AML-193 (cell line): ENCODE results near the gene BPIFB3.
A peak's percentile ranks its signal among the peaks of the same experiment; 100 is the strongest.
"Not testable (repeated sequence)": the region's sequence is repeated elsewhere in the genome, so short reads cannot be mapped to it uniquely, and the experiment has no call there.

Experiments
- DNase-seq, 2 experiments: peaks; one replicate each; lab custom pipeline; 2025; lab: John Stamatoyannopoulos, UW

Gene BPIFB3

DNA sequence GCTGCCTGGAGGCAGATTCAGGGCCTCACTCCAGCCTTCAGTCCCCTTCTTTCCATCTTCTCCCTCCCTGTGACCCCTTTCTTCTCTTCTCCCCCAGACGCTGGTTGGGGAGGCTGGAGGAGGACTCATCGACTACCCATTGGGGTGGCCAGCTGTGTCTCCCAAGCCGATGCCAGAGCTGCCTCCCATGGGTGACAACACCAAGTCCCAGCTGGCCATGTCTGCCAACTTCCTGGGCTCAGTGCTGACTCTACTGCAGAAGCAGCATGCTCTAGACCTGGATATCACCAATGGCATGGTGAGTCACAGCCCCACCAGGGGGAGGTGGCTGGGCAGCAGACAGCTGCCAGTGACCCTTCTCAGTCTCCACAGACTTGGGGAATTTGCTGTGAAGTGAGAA is 38.7 kb downstream of the BPIFB3 start:
- no peak for DNase-seq

DNA sequence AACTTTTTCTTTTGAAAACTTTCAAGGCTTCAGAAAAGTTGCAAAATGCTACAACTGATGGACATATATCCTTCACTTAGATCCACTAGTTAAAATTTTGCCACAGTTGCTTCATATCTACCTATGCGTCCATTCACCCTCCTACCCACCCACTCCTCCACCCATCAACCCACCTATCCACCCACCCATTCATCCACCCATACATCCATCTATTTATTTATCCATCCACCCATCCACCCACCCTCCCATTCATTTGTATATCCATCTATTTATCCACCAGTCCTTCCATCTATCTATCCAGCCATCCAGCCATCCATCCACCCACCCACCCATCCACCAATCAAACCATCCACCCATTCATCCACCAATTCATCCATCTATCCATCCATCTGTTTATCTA is 39.4 kb downstream of the BPIFB3 start:
- DNase-seq, result no peak

DNA sequence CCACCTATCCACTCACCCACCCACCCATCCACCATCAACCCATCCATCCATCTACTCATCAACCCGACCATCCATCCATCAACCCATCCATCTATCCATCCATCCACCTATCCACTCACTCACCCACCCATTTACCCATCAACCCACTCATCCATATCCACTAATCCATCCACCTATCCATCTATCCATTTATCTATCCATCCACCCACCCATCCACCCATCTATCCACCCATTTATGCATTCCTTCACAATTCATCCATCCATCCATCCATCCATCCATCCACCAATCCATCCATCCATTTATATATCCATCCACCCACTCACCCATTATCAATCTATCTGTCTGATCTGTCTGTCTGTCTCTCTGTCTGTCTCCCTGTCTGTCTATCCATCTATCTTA is 39.9 kb downstream of the BPIFB3 start:
- no peak for DNase-seq

DNA sequence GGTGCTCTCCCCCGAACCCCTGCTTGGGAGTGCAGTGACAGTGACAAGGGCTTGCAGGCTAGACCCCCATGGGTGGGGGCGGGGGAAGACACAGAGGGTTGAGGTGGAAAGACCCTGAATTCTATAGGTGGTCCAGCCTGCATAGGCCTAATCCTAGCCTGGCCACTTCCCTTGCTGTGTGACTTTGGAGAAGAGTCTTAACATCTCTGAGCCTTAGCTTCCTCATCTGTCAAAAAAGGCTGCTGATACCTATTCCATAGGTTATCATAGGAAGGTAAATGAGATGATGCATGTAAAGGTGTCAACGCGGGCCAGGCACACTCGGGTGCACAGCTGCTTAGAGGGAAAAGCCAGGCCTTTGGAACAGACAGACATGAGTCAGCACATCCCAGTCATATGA is 41.5 kb downstream of the BPIFB3 start:
- DNase-seq, result no peak

DNA sequence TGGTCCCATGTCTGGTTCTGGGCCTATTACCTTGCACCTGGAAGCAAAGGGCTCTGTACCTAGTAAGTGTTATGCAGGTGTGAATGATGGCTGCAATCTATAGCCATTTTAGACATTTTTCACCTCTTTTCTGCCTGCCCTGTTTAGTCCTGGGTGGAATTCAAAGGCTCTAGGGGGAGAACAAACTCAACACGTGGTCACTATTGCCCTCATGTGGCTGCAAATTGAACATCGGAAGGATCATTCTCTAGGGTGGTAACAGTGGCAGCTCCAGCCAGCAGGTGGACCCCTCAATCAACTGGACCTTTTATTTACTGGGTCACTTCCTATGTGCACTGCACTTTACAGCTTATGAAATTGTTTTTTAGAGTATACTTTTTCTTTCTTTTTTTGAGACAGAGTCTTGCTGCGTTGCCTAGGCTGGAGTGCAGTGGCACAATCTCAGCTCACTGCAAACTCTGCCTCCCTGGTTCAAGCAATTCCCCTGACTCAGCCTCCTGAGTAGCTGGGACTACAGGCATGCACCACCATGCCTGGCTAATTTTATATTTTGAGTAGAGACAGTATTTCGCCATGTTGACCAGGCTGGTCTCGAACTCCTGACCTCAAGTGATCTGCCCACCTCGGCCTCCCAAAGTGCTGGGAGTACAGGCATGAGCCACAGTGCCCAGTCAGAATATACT is 42.3 kb downstream of the BPIFB3 start:
- DNase-seq, result peak; percentile 57 to 68

DNA sequence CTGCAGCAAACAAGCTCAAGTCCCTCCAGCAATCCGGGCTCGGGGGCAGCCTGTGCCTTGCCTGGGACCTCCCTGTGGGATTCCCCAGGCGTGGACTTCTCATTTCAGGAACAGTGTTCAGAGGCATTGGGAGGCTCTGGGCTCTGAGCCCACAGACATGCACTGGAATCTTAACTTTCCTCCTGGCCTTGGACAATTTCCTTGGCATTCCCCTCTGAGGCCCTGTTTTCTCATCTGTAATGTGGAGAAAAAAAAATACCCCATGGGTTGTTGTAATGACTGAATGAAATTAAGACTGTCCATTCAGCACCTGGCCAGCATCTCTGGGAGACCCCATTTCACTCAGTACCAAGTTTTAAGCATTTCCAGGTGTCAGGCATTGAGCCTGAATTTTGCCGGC is 43.3 kb downstream of the BPIFB3 start:
- DNase-seq, result no peak

DNA sequence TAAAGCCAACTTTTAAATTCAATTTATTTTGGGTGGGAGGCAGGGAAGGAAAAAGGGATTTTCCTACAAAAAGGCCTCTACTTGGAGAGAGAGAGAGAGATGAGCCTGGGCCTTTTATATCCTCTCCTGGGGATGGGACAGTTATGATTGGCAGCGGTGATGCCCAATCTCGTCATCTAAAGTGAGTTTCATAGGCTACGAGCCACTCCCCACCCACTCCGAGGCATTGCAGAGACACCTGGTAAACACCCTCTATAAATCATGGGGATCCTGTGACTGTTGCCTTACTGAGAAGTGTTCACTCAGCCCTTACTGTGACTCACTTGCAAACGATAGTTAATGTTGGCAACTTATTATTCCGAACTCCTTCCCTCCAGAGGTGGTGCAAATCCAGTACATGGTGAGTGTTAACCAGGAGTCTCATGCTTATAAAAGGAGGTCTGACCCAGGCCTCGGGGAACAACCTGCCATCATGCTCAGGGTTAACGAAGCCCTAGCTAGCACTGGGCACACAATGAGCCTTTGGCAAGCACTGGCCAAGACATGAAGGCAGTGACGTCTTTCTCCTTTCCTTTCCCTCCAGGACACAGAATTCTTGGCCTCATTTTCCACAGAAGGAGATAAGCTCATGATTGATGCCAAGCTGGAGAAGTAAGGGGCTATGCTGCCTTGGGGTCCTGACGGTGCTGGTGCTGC is 46.3 kb downstream of the BPIFB3 start:
- no peak for DNase-seq

DNA sequence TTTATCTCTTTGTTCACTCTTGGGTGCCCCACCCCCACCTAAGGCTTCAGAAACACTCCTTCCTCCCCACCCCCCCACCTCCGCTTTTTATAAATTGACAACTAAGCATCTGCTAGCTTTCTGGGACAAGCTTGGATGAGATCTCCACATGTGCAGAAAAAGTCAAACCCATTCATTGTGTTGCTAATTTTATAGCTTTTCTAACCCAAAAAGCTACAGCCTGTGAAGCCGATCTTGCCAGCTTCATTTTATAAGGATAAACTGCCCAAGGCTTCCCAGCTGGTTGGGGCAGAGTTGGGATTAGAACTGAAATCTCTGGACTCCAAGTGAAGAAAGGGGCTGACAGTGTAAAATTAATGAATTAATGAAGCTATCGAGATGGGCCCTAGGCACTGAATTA is 49.9 kb downstream of the BPIFB3 start:
- no peak for DNase-seq

DNA sequence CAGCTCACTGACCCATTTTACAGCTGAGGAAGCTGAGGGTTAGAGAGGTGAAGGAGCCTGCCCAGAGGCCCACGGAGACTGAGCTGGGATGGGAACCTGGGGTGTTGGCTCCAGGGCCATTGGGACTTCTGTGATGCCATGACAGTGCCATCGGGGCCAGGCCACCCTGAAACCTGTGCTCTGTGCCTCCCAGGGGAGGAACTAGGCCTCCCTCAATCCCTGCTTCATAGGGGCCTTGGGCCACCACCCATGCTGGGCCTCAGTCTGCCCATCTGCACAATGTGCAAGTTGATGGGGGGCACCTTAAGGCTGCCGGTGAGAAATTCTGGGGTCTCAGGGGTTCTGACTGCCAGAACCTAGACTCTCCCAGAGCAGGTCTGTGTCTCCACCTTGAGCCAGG is 50.6 kb downstream of the BPIFB3 start:
- no peak for DNase-seq

DNA sequence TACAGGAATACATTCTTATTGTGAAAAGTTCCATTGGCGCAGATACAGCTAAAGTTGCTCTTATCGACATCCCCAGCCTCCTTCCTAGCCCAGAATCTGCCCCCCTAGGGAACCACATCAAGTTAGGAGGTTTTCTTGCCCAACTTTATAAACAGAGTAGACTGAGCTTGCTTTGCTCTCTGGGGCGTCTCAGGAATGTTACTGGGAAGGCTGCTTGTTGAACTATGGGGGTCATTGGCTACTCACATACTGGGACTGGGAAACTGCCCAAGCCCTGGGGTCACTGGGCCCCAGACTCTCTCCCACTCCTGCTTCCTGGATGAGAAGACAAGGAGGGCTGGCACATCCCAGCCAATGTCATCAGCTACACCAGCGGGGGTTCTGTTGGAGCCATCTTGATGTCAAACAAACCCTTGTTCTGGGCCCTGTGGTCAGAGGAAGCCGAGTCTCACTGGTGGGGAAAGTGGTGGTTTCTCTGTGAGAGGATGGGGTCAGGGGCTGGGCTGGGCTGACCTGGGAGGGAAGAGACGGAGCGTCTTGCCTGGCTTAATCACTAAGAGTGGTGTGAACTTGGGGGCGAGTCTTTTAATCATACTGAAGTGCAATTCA is 51.7 kb downstream of the BPIFB3 start:
- DNase-seq, result no peak

DNA sequence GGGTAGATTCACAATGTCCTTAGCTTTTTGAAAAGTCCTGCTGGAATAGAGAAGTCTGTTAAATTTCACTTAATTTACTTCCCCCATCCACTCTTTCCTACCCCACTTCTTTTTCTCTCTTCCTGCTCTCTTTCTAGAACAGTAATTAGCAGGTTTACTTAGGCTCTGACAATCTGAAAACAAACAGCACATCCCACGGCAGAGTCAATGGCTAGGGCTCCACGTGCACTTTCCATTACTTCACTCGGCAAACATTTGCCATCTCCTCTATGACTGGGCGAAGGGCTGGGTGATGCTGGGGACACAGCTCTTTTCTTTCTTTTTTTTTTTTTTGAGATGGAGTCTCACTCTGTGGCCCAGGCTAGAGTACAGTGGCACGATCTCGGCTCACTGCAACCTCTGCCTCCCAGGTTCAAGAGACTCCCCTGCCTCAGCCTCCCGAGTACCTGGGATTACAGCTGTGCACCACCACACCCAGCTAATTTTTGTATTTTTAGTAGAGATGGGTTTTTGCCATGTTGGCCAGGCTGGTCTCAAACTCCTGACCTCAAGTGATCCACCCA is 52.4 kb downstream of the BPIFB3 start:
- DNase-seq, result not testable (repeated sequence)

DNA sequence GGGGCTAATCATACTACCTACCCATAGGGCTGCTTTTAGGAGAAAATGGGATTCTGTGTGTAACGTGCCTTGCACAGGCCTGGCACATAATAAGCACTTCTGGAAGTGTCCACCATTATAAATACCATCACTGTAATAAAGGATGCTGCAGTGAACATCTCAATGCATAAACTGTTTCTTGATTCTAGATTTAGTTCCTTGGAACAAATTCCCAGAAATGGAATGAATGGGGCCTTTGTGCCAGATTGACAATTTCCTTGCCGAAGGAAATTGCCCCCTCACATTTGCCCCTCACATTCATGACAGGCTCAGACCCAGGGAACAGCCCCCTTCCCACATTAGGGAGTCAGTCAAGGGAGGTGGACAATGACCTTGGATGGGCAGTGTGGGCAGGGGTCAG is 55.0 kb downstream of the BPIFB3 start:
- DNase-seq, result no peak

DNA sequence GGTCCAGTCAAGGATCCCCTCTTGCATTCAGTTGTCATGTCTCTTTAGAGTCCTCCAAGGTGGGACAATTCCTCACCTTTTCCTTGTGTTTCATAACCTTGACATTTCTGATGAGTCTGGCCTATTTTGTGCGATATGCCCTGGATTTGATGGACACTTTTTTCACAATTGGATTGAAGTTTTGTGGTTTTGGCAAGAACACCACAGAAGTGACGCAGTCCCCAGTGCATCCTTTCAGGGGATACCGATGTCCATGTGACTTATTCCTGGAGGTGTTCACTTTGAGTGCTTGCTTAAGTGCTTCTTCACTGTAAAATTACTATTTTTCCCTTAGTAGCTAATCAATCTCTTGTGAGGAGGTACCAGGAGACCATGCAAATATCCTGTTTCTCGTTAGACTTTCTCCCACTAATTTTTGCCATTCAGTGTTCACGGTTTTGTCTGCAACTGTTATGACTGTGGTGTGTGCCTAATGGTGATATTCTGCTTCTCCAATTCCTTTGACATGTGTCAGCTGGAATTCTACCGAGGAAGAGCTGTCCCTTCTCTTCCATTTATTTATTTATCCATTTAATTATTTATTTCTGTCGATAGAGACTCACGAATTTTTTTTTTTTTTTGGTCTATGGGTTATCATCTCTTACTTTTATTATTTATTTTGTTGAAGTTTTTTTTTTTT is 56.6 kb downstream of the BPIFB3 start:
- DNase-seq, result no peak

DNA sequence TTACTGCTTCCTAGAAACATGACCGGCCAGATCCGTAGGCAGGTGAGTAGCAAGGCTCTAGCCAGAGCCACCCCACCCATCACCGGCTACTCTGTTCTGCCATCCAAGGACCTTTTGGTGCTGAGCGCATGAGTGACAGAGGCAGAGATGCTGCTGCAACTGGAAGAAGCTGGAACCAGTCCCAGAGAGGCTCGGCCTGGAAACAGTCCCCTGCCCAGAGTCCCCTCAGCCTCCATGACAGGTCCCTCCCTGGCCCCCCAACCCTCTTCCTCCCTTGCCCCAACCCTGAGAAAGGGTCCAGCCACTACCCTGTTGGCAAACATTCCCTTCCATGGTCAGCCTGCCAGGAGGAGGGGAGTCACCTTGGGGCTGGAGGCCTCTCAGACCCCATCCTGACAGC is 57.6 kb downstream of the BPIFB3 start:
- no peak for DNase-seq

DNA sequence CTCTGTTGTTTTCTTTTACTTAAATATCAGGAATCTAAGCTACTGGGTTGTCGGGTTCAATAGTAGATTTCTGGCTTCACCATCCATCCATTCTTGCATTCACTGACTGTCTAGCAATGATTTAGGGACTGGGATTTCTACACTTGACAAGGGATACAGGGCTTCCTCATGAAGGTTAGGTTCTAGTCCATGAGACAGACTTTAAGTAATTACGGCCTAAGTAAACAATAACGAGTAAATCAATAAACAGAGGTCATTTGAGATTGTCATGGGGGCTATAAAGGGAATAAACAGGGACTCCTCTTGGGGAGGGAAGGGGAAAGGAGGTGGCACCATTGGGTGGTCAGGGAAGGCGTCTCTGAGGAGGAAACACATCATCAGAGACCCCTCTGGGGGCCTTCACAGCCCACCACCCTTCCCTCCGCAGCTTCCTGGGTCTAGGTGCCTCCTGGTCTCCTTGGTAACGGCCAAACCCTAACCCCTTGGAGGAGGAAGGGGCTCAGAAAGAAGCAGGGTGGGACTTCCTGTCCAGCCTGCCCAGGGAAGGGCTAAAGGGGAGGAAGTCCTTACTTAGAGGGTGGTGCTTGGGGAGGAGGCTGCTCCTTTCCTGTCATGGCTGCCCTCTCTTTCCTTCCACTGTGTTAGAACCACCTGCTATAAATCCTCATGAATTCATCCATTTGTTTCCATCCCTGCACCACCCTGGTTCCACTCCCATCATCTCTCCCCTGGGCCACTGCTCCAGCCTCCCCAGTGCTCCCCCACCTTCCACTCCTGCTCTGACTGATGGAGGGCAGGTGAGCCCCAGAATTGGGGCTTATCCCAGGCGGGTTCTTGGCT is 59.1 kb downstream of the BPIFB3 start:
- no peak for DNase-seq

DNA sequence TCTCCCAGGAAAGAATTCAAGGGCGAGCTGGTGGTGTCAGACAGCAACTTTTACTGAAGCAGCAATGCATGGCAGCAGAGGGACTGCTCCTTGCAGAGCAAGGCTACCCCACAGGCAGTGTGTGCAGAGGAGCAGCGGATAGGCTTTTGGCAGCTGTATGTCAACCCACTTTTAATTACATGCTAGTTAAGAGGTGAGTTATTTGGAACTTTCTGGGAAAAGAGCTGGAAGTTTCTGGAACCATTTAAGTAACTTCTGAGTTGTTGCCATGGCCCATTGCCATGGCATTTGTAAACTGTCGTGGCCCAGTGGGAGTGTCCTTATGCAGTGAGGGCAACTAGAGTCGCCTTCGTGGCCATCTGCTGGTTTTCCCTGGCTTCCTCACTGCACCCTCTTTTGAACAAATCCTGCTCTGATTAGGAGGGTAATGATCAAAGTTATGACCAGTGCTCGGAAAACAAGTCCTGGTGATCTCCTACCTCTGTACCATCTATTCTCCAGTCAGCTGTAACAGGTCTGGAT is 59.7 kb downstream of the BPIFB3 start:
- DNase-seq, result no peak

DNA sequence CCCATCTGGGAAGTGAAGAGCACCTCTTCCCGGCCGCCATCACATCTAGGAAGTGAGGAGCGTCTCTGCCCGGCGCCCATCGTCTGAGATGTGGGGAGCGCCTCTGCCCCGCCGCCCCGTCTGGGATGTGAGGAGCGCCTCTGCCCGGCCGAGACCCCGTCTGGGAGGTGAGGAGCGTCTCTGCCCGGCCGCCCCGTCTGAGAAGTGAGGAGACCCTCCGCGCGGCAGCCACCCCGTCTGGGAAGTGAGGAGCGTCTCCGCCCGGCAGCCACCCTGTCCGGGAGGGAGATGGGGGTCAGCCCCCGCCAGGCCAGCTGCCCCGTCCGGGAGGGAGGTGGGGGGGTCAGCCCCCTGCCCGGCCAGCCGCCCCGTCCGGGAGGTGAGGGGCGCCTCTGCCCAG is 61.8 kb downstream of the BPIFB3 start:
- not testable (repeated sequence) for DNase-seq

DNA sequence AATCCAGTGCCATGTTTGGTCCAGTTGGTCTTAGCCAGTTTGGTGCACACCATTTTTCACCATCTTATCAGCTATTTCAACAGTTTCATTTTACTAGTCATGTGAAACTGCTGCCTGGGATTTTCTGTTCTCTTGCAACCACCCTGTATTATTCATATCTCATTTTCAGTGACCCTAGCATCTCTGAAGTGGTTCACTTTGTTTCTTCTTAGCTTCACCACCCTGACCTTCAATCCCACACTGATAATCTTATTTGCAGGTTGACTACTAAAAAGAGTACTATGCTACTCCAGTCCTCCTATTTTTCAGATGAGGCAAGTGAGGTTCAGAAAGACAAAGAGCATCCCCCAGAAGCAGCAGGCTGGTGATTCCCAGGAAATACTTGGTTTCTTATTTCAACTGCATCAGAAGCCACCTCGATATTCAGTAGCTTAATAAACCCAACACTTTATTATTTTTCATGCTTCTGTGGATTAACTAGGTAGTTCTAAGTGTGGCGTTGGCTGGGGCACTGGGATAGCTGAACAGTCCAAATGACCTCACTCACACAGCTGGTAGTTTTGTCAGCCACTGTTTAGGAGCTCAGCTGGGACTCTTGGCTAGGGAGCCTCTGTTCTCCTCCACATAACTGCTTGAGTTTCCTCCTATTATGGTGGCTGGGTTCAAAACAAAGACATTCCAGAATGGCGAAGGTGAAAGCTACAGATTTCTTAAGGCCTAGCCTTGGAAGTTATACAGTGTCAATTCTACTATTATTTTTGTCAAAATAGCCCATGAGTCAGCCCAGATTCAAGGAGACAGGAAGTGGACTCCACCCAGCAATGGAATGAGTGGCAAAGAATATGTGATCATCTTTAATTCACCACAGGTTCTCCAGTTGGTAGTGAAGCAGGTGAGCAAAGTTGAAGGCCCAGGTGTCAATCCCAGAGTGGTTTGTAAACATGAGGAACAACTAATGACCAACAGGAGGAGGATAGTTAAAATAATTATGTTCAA is 66.3 kb downstream of the BPIFB3 start:
- DNase-seq, result no peak

DNA sequence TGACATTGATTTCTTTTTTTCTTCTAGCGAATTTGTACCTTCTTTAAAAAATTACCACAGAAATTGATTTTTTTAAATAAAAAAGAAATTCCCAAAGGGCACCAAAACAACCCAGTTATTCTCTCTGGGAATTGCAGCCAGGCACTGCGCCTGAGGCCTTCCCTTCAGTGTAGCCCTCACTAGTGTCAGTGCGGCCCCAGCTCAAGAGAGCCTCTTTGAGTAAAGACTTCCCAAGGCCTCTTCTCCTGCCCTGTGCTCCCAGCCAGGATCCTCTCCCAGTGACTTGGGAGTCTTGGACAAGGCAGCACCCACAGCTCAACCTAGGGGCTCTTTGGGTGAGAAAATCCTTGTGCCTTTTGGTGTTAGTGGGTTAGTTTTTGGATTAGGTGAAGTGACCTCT is 67.2 kb downstream of the BPIFB3 start:
- DNase-seq, result no peak

DNA sequence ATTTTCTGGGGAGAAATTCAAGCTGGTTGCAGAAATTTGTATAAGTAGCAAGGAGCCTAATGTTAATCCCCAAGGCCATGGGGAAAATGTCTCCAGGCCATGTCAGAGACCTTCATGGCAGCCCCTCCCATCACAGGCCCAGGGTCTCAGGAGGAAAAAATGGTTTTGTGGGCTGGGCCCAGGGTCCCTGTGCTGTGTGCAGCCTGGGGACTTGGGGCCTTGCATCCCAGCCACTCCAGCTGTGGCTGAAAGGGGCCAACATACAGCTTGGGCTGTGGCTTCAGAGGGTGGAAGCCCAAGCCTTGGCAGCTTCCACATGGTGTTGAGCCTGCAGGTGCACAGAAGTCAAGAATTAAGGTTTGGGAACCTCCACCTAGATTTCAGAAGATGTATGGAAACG is 68.6 kb downstream of the BPIFB3 start:
- not testable (repeated sequence) for DNase-seq
